Activated T-helper 1 cell treated with anti-CD3 and anti-CD28 coated beads, Interleukin-12 subunit alpha, Interleukin-12 subunit beta, Interleukin-2, Interleukin-4 antibody, amounts not matched to agents 30 ng/mL and 10 ng/mL and 1 ng/mL, durations not matched to agents 14 hours and 24 hours and 36 hours (primary cell): ENCODE measurements around the gene PRDX1. TPM values are rescaled to one million over a fixed set of nuclear protein-coding genes. Genes with fewer than 3 reads are reported as not detected.
"Not testable (repeated sequence)": the region's sequence is repeated elsewhere in the genome, so short reads cannot be mapped to it uniquely, and the experiment has no call there.

Experiments used
- DNase-seq: peaks from one replicate; pipeline ENCODE4 v3.0.0; 2021; ENCODE audit warnings: low spot score
- H3K27ac Mint-ChIP-seq: one replicate; pipeline ENCODE4 v1.8.0; 2021; ENCODE audit warnings: mild to moderate bottlenecking, mixed read lengths
- H3K27me3 Mint-ChIP-seq: one replicate; pipeline ENCODE4 v1.8.0; 2022; ENCODE audit warnings: mild to moderate bottlenecking, moderate library complexity, mixed read lengths; ENCODE audit not compliant: insufficient read depth
- H3K36me3 Mint-ChIP-seq: one replicate; pipeline ENCODE4 v1.8.0; 2021; ENCODE audit warnings: low read depth, mixed read lengths
- H3K4me1 Mint-ChIP-seq: one replicate; pipeline ENCODE4 v1.8.0; 2021; ENCODE audit warnings: low read depth, mixed read lengths
- H3K4me3 Mint-ChIP-seq: one replicate; pipeline ENCODE4 v1.8.0; 2021; ENCODE audit warnings: mild to moderate bottlenecking, moderate library complexity, mixed read lengths
- H3K9me3 Mint-ChIP-seq: one replicate; pipeline ENCODE4 v1.8.0; 2021; ENCODE audit warnings: mixed read lengths
- intact Hi-C: fragments of 100-400 bp; cut with micrococcal nuclease; formaldehyde crosslinking; loops from one replicate; pipeline ENCODE4 v1.15.1; 2024
- total RNA-seq: library from RNA; stranded (reverse); gene quantifications from 2 replicates; pipeline ENCODE4 v1.2.3, GENCODE V29; 2022

PRDX1 gene
- total RNA-seq, 1 donor from 2014 or later = 655 TPM

DNA sequence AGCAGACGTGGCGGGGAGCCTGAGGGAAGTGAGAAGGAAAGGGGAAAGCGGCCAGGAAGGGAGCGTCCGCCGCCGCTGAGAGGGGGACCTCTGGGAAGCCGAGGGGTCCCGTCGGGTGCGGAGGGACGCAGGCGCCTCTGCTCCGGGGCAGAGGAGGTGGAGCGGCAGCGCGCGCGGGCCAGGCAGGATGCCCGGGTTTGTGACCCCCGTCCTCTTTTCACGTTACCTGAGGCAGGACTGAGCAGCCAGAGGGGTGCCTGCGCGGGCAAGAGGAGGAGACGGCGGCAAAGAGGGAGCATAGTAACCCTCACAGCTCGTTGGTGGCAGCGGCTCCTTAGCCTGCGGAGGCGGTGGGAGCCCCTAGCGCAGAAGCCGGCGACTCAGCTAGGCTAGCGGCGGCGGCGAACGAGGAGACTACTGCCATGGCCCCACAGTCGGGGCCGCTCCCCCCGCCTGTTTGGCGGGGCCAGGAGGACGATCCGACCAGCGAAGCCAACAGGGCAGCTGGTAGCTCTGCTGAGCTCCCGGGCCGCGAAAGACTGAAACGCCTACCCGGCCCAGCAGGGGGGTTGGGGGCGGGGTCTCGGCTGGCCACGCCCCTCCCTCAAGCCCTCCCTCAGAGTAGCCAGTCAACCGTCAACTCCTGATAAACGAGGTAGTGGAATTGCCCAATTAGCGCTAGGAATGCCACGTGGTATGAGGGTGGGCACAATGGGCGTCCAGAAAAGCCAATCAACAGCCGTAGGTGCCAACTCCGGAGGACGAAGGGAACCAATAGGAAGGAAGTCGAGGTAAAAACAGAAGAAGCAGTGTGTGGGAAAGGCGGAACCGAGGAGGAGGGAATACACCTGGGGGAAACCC lies 30.8 kb downstream of the PRDX1 start, which contains the start of gene TESK2:
TESK2 (minus strand) TSS at position 538 of the 861 bp plus-strand sequence. CDS start 33,378 bp downstream, outside the sequence.
- no peak within 1 kb of the TSS for H3K27ac Mint-ChIP-seq
- peaks cover 3% of the 10 kb centered on the region for H3K36me3 Mint-ChIP-seq
- H3K4me1 Mint-ChIP-seq = peaks cover 5% of the 10 kb centered on the region
- H3K27me3 Mint-ChIP-seq = no peaks in the 10 kb centered on the region
- no peak within 1 kb of the TSS for H3K4me3 Mint-ChIP-seq
- intact Hi-C loops = loop anchor here (1.0 to 5.0 kb wide), 13 partner anchors 9 to 817 kb away; partner anchors contain the start of genes AKR1A1, ARMH1, BTBD19 and CCDC163
- H3K9me3 Mint-ChIP-seq = no peaks in the 10 kb centered on the region
- peak; percentile 97 for DNase-seq

DNA sequence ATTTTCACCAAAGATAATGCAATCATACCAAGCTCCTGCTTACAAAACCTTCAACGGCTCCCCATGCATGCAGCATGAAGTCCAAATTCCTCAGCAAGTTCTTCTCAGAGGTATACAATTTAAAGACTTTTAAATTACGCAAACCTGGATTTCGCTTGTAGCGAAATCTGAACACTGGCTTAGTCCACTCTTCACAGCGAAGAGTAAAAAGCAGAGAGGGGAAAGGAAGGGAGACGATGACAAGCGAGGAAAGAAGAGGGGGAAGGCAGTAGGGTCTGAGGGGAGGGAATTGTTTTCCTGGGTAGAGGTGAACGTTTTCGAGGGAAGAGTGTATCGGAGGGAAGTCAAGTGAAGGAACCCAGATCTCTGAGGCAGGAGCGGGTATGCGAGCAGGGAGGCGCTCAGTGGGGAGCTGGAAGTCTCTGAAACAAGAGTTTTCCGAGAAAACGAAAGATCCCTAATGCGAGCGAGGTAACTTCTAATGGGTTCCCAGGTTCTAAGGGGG lies 31.5 kb downstream of the PRDX1 start:
- peaks cover 3% of the 10 kb centered on the region for H3K36me3 Mint-ChIP-seq
- H3K27me3 Mint-ChIP-seq = no peaks in the 10 kb centered on the region

DNA sequence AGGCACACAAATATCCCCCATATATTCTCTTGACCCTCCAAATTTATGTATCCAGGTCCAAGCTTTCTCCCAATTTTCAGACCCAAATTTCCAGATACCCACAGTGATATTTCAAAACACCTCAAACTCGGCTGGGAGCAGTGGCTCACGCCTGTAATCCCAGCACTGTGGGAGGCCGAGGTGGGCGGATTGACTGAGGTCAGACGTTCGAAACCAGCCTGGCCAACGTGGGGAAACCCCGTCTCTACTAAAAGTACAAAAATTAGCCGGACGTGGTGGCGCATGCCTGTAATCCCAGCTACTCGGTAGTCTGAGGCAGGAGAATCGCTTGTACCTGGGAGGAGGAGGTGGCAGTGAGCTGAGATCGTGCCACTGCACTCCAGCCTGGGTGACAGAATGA lies 32.3 kb downstream of the PRDX1 start:
- not testable (repeated sequence) for H3K9me3 Mint-ChIP-seq, H3K4me3 Mint-ChIP-seq, DNase-seq

More for the DNA sequence above, 31.5 kb downstream of the PRDX1 start:
- DNase-seq = no peak
- intact Hi-C loops = loop anchor here (2.0 to 5.0 kb wide), 6 partner anchors 33 to 812 kb away; partner anchors contain the start of genes BTBD19, DYNLT4, IPP and LRRC41
- Mint-ChIP-seq H3K9me3 (no peaks in the 10 kb centered on the region), H3K27ac (no peak overlapping the region), H3K4me1 (peaks cover 5% of the 10 kb centered on the region), H3K4me3 (no peak overlapping the region)

DNA sequence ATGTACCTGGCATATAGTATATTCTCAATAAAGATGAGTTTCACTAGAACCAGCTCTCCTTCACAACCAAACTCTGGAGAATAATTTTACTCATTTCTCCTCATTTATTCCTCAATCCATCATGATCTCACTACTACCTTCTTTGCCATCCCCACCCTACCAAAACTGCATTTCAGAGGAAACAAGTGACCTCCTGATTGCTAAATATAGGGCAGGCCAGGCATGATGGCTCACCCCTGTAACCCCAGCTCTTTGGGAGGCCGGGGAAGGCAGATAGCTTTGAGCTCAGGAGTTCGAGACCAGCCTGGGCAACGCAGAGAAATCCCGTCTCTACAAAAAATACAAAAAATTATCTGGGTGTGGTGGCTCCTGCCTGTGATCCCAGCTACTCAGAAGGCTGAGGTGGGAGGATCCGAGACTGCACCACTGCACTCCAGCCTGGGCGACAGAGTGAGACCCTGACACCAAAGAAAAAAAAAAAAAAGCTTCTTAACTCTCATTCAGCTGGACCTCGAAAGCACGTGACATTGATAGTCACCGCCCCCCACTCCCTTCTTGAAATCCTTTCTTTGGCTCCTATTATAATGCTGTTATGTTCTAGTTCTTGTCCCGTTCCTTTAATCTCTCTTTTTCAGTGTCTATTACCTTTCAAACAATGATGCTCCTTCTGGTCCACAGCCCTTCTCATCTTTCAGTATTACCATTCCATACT lies 32.9 kb downstream of the PRDX1 start:
- Mint-ChIP-seq H3K27ac (no peak overlapping the region), H3K36me3 (peaks cover 3% of the 10 kb centered on the region), H3K9me3 (no peaks in the 10 kb centered on the region), H3K27me3 (no peaks in the 10 kb centered on the region), H3K4me1 (peaks cover 5% of the 10 kb centered on the region), H3K4me3 (no peak overlapping the region)
- no peak for DNase-seq
- intact Hi-C loops = no loop called here

More for the DNA sequence above, 32.3 kb downstream of the PRDX1 start:
- H3K27ac Mint-ChIP-seq, H3K4me1 Mint-ChIP-seq, H3K27me3 Mint-ChIP-seq, intact Hi-C loops, H3K36me3 Mint-ChIP-seq: not testable (repeated sequence)

DNA sequence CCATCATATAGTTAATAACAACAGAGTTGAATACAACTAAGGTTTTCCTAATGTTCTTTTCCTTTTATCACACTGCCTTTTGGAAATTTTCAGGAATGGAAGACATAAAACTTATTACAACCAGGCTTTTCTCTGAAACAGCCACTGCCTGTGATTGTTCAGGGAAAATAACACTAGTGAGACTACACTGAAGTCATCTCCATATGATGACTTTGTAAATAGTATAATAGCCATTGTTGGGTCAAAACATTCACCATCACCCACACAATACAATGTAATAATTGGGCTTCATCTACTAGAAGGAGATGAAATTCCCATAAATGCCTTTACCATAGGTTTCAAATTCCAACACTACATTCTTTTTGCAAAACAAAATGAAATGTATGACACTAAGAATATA lies 35.7 kb downstream of the PRDX1 start:
- no peaks in the 10 kb centered on the region for H3K9me3 Mint-ChIP-seq
- H3K27me3 Mint-ChIP-seq = no peaks in the 10 kb centered on the region
- DNase-seq = no peak
- no peak overlapping the region for H3K27ac Mint-ChIP-seq
- peaks cover 3% of the 10 kb centered on the region for H3K36me3 Mint-ChIP-seq
- no peak overlapping the region for H3K4me3 Mint-ChIP-seq
- H3K4me1 Mint-ChIP-seq = no peaks in the 10 kb centered on the region
- intact Hi-C loops = no loop called here

DNA sequence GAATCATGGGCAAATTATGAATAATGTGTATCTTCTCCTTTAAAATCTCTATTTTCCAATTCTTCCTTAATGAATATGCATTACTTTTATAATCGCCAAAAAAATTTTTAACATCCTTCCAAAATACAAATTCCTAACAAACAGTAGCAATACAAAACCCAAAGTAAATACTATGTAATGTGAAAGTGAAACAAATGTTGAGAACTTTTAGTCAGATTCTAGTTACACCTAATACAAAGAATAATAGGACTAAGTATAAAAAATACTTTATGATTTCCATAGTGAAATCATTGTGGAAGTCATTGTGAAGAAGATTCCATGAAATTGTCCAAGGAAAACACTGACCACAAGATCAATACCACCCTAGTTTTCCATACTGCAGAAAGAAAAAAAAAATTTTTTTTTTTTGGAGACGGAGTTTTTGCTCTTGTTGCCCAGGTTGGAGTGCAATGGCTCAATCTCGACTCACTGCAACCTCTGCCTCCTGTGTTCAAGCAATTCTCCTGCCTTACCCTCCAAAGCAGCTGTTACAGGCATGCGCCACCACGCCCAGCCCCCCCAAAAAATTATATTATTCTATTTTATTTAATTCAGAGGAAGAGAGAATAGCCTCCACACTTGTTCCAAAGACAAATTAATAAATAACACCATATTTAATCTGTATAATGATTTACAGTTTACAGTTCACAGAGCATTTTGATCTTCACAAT lies 42.5 kb downstream of the PRDX1 start:
- no peaks in the 10 kb centered on the region for H3K27me3 Mint-ChIP-seq

DNA sequence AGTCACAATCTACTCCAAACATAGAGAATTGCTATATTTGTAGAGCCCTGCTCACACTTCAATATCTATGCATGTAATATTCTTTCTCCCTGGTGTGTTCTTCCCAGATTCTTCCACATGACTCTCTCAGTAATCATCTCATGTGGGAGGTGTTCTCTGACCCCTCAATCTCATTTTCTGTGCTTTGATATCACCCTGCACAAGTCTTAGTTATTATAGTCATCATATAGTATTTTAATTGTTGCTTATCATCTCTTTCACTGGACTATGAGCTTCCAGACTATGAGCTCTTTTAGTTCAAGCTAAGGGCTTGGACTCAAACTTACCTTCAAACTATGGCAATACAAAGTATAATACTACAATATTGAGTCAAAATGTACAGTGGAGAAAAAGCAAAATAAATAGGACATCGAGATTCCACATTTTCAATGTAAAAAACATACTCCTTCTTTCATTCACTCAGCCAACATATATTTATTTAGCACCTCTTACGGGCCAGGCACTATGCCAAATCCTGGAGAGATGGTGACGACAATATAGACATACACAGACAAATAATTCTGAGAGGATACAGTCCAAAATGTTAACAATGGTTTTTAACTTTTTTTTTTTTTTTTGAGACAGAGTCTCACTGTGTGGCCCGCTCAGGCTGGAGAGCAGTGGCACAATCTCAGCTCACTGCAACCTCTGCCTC lies 43.4 kb downstream of the PRDX1 start:
- Mint-ChIP-seq H3K4me1 (peaks cover 5% of the 10 kb centered on the region), H3K27me3 (no peaks in the 10 kb centered on the region), H3K4me3 (no peak overlapping the region), H3K9me3 (no peaks in the 10 kb centered on the region), H3K36me3 (no peaks in the 10 kb centered on the region), H3K27ac (no peak overlapping the region)
- intact Hi-C loops = no loop called here
- DNase-seq = no peak

More for the DNA sequence above, 42.5 kb downstream of the PRDX1 start:
- no peak for DNase-seq
- Mint-ChIP-seq H3K4me1 (peaks cover 5% of the 10 kb centered on the region), H3K27ac (no peak overlapping the region), H3K9me3 (no peaks in the 10 kb centered on the region), H3K36me3 (no peaks in the 10 kb centered on the region), H3K4me3 (no peak overlapping the region)
- intact Hi-C loops = no loop called here

DNA sequence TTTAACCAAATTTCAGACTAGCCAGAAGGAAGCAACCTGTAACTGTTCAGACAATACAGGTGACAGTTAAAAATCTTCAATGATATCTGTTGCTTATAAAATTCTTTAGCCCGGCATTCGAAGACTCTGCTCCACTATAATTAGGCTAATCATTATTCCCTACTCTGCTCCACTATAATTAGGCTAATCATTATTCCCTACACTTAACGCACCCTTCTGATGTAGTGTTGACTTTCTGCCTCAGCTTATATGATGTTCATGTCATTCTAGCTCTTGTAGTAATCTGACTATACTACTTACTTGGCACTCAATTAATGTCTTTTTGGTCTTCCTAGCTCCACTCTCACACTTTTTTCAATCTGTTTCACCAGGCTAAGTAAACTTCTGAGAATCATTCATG lies 44.0 kb downstream of the PRDX1 start:
- intact Hi-C loops = no loop called here
- H3K4me3 Mint-ChIP-seq = no peak overlapping the region
- no peaks in the 10 kb centered on the region for H3K27me3 Mint-ChIP-seq
- H3K9me3 Mint-ChIP-seq = no peaks in the 10 kb centered on the region
- no peak for DNase-seq
- no peaks in the 10 kb centered on the region for H3K36me3 Mint-ChIP-seq
- H3K27ac Mint-ChIP-seq = no peak overlapping the region
- peaks cover 5% of the 10 kb centered on the region for H3K4me1 Mint-ChIP-seq

DNA sequence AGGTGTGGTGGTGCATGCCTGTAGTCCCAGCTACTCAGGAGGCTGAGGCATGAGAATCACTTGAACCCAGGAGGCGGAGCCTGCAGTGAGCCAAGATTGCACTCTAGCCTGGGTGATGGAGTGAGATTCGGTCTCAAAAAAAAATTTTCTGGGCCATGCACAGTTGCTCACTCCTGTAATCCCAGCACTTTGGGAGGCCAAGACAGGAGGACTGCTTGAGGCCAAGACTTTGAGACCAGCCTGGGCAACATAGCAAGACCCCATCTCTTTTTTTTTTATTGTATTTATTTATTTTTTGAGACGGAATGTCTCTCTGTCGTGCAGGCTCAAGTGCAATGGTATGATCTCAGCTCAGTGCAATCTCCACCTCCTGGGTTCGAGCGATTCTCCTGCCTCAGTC lies 47.5 kb downstream of the PRDX1 start:
- H3K36me3 Mint-ChIP-seq, DNase-seq, H3K9me3 Mint-ChIP-seq, intact Hi-C loops, H3K27me3 Mint-ChIP-seq, H3K4me3 Mint-ChIP-seq, H3K27ac Mint-ChIP-seq, H3K4me1 Mint-ChIP-seq: not testable (repeated sequence)

DNA sequence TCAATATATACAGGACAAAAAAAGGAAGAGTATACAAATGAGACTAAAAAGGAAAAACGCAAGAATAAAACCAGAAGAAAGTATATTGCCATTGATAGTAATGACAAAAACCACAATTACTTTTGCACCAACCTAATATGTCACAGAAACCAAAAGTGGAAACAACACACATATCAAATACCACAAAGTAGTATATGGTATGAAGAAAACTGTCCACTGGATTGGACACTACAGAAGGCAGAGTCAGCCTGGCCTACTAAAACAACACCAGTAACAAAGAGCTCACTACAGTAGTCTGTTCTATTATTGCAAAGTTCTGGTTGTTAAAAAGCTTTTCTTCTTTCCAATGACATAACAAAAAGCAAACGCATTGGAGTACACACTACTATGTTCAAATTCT lies 48.4 kb downstream of the PRDX1 start:
- intact Hi-C loops = no loop called here
- Mint-ChIP-seq H3K36me3 (no peaks in the 10 kb centered on the region), H3K27me3 (no peaks in the 10 kb centered on the region)

DNA sequence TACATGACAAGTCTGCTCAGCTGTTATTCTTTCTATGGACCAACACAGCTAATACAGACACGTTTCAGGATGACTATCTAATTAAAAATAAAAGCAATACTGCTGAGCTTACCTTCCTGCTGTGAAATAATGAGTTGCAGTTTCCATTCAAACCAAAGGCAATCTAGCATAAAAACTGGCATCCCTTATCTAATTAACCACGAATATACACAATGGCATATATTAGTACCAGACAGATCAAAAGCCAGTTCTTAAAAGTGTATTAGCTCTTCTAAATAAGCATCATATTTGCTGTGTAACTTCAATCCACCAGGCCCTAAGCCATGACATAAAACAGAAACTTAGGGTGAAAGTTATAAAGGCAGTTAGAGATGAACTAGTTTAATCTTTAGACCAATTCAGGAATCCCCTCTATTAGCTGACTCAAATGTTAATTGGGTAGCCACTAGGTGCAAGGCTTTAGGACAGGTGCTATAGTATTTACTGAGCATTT lies 51.3 kb downstream of the PRDX1 start:
- H3K27me3 Mint-ChIP-seq = no peaks in the 10 kb centered on the region
- H3K9me3 Mint-ChIP-seq = no peaks in the 10 kb centered on the region
- no peak overlapping the region for H3K4me3 Mint-ChIP-seq

More for the DNA sequence above, 48.4 kb downstream of the PRDX1 start:
- DNase-seq = no peak
- Mint-ChIP-seq H3K4me3 (no peak overlapping the region), H3K4me1 (no peaks in the 10 kb centered on the region), H3K9me3 (no peaks in the 10 kb centered on the region), H3K27ac (no peak overlapping the region)

DNA sequence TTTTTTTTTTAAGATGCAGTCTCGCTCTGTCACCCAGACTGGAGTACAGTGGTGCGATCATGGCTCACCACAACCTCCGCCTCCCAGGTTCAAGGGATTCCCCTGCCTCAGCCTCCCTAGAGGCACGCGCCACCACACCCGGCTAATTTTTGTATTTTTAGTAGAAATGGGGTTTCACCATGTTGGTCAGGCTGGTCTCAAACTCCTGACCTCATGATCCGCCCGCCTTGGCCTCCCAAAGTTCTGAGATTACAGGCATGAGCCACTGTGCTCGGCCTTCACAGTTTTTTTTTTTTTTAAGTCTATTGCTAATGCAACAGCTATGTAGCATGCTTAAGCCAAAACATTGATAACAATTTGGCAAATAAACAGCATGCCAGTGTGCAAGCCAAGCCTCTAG lies 54.3 kb downstream of the PRDX1 start:
- H3K9me3 Mint-ChIP-seq, H3K4me3 Mint-ChIP-seq, H3K4me1 Mint-ChIP-seq, H3K27me3 Mint-ChIP-seq, H3K36me3 Mint-ChIP-seq, intact Hi-C loops, H3K27ac Mint-ChIP-seq, DNase-seq: not testable (repeated sequence)

More for the DNA sequence above, 51.3 kb downstream of the PRDX1 start:
- no peak for DNase-seq
- Mint-ChIP-seq H3K36me3 (no peaks in the 10 kb centered on the region), H3K27ac (no peak overlapping the region), H3K4me1 (no peaks in the 10 kb centered on the region)
- intact Hi-C loops = no loop called here
